Keratinocyte (primary cell): ENCODE data around the gene PAM16. TPM values are rescaled to one million over a fixed set of nuclear protein-coding genes. Genes with fewer than 3 reads are reported as not detected.

Source experiments
- DNase-seq: peaks from one replicate; pipeline ENCODE4 v3.0.0-alpha.2; 2011; ENCODE audit warnings: low read depth, missing footprints, low spot score
- FAIRE-seq: peaks from 2 replicates; lab custom pipeline; 2011; peaks lifted over from hg19 to GRCh38; lab: Jason Lieb, UNC
- H2AFZ ChIP-seq: 2 replicates; pipeline ENCODE4 v1.6.0; 2012; ENCODE audit warnings: low read length, control low read depth, inconsistent platforms; ENCODE audit not compliant: control insufficient read depth
- H3K27ac ChIP-seq: 2 replicates; pipeline ENCODE4 v1.5.1; 2011; ENCODE audit warnings: low read length; ENCODE audit not compliant: control insufficient read depth, insufficient read depth
- H3K27me3 ChIP-seq: 3 replicates; pipeline ENCODE4 v1.6.0; 2011; ENCODE audit warnings: low read length; ENCODE audit not compliant: control insufficient read depth, insufficient read depth; ENCODE audit errors: extremely low read depth
- H3K36me3 ChIP-seq, 2 experiments: 2 replicates in 1 of 2; 3 replicates in 1 of 2; pipeline ENCODE4 v1.5.1; 2011; ENCODE audit warnings: low read length in 2 of 2, mild to moderate bottlenecking in 1 of 2; ENCODE audit not compliant: control insufficient read depth in 2 of 2, insufficient read depth in 2 of 2; ENCODE audit errors: extremely low read depth in 1 of 2
- H3K4me1 ChIP-seq: 3 replicates; pipeline ENCODE4 v1.5.1; 2011; ENCODE audit warnings: low read length; ENCODE audit not compliant: control insufficient read depth, insufficient read depth; ENCODE audit errors: extremely low read depth
- H3K4me2 ChIP-seq: 3 replicates; pipeline ENCODE4 v1.6.0; 2011; ENCODE audit warnings: low read depth, low read length; ENCODE audit not compliant: control insufficient read depth, insufficient read depth; ENCODE audit errors: extremely low read depth
- H3K4me3 ChIP-seq, 3 experiments: fragments of 200-600 bp in 1 of 3; sonication (generic) in 1 of 3; 2 replicates in 2 of 3; 3 replicates in 1 of 3; pipeline ENCODE4 v1.5.1; 2011 to 2016; ENCODE audit warnings: low read length in 3 of 3, mild to moderate bottlenecking in 3 of 3, control low read depth in 2 of 3, inconsistent platforms in 1 of 3, low read depth in 1 of 3, mixed read lengths in 1 of 3, mixed run types in 1 of 3, moderate library complexity in 1 of 3; ENCODE audit not compliant: control insufficient read depth in 2 of 3, insufficient read depth in 2 of 3; ENCODE audit errors: extremely low read depth in 1 of 3
- H3K79me2 ChIP-seq: 2 replicates; pipeline ENCODE4 v1.6.0; 2012; ENCODE audit warnings: low read length; ENCODE audit not compliant: control insufficient read depth, insufficient read depth
- H3K9ac ChIP-seq: 3 replicates; pipeline ENCODE4 v1.6.0; 2011; ENCODE audit warnings: low read length; ENCODE audit not compliant: control insufficient read depth, insufficient read depth; ENCODE audit errors: extremely low read depth
- H3K9me1 ChIP-seq: 3 replicates; pipeline ENCODE4 v1.6.0; 2011; ENCODE audit warnings: low read length; ENCODE audit not compliant: control insufficient read depth, insufficient read depth; ENCODE audit errors: extremely low read depth
- H3K9me3 ChIP-seq: 2 replicates; pipeline ENCODE4 v1.5.1; 2012; ENCODE audit warnings: low read depth, low read length; ENCODE audit not compliant: control insufficient read depth
- H4K20me1 ChIP-seq: 3 replicates; pipeline ENCODE4 v1.6.0; 2011; ENCODE audit warnings: low read length; ENCODE audit not compliant: control insufficient read depth, insufficient read depth; ENCODE audit errors: extremely low read depth
- CTCF ChIP-seq, 3 experiments: IDR thresholded peaks in 1 of 3; conservative IDR thresholded peaks in 1 of 3; optimal IDR thresholded peaks in 1 of 3; 2 replicates in 2 of 3; 3 replicates in 1 of 3; pipeline versions ENCODE3 to v1.5.1; 2011; ENCODE audit warnings: low read length in 3 of 3, mild to moderate bottlenecking in 3 of 3, moderate library complexity in 2 of 3, control low read depth in 1 of 3, inconsistent platforms in 1 of 3; ENCODE audit not compliant: insufficient read depth in 2 of 3; ENCODE audit errors: extremely low read depth in 1 of 3
- EZH2 ChIP-seq: IDR thresholded peaks from one replicate; pipeline ENCODE4 v1.6.1; 2012; ENCODE audit warnings: inconsistent platforms, mild to moderate bottlenecking, low read length, moderate library complexity
- dilution Hi-C: fragments of 300-500 bp; cut with MboI; formaldehyde crosslinking; loops from one replicate; pipeline ENCODE4 v1.7.0; 2020; ENCODE audit warnings: low sequenced_read_pairs; ENCODE audit not compliant: extremely low pct_ligation_motif_present
- polyA plus RNA-seq, 5 experiments: library from polyadenylated mRNA; depleted of rRNA in 3 of 5; stranded (reverse) in 3 of 5; stranded (forward) in 1 of 5; unstranded in 1 of 5; fragments of >200 nt; gene quantifications; 1 replicate in 1 of 5; 2 replicates in 3 of 5; 3 replicates in 1 of 5; pipeline versions ENCODE4 v1.2.1 to v1.2.3, GENCODE V29; 2011 to 2012; ENCODE audit warnings: missing spikeins in 2 of 5, low read depth in 1 of 5, low replicate concordance in 1 of 5

PAM16 gene
- polyA plus RNA-seq, 1 donor (not counting 4 experiments of a cell fraction or from before 2014, with no cell fraction given), result 32.7 TPM

DNA sequence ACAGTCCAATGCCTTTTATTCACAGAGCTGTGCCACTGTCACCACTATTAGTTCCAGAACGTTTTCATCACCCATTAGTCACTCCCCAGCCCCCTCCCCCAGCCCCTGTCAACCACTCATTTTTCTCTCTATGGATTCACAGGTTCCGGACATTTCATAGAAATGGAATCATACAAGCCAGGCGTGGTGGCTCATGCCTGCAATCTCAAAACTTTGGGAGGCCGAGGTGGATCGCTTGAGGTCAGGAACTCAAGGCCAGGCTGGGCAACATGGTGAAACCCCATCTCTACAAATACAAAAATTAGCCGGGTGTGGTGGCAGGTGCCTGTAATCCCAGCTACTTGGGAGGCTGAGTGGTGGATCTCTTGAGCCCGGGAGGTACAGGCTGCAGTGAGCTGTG is 759 bp upstream of the PAM16 start:
- DNase-seq, result no peak
- H3K9me3 ChIP-seq, result no peaks in the 10 kb centered on the region
- peak overlapping the region; percentile 81 for H3K4me2 ChIP-seq
- H3K4me1 ChIP-seq, result peaks cover 13% of the 10 kb centered on the region
- H2AFZ ChIP-seq, result no peak overlapping the region
- peaks cover 36% of the 10 kb centered on the region for H3K79me2 ChIP-seq
- H3K9me1 ChIP-seq, result no peaks in the 10 kb centered on the region
- peaks cover 2% of the 10 kb centered on the region for H4K20me1 ChIP-seq
- peaks cover 0 to 12% of the 10 kb centered on the region in 2 experiments for H3K36me3 ChIP-seq
- H3K4me3 ChIP-seq, result no peak overlapping the region
- peak overlapping the region; percentile 52 for H3K27ac ChIP-seq
- dilution Hi-C loops, result no loop called here
- TF ChIP-seq CTCF (optimal IDR thresholded peaks at IDR 0.05 in 1 of 3, IDR thresholded peaks at IDR 0.05 in 1 of 3, conservative IDR thresholded peaks at IDR 0.05 in 1 of 3; ENCODE audit: extremely low read depth in 1 of 3, insufficient read depth in 2 of 3, low read length in 3 of 3) (no peak), EZH2 (no peak)
- H3K27me3 ChIP-seq, result no peaks in the 10 kb centered on the region
- FAIRE-seq, result no peak
- no peak overlapping the region for H3K9ac ChIP-seq

GRCh38 chr16:4350365-4350786 is 745 bp downstream of the PAM16 start:
- no peak for TF ChIP-seq CTCF (optimal IDR thresholded peaks at IDR 0.05 in 1 of 3, IDR thresholded peaks at IDR 0.05 in 1 of 3, conservative IDR thresholded peaks at IDR 0.05 in 1 of 3; ENCODE audit: extremely low read depth in 1 of 3, insufficient read depth in 2 of 3, low read length in 3 of 3)
- no peak for TF ChIP-seq EZH2
- Histone ChIP-seq H2AFZ (peak overlapping the region; percentile 43), H3K4me2 (peak overlapping the region; percentile 70), H3K9me3 (no peaks in the 10 kb centered on the region), H3K36me3 (peaks cover 3 to 11% of the 10 kb centered on the region in 2 experiments), H3K9me1 (no peaks in the 10 kb centered on the region), H3K79me2 (peaks cover 48% of the 10 kb centered on the region), H3K9ac (peak overlapping the region; percentile 86), H3K27me3 (no peaks in the 10 kb centered on the region), H3K4me1 (peaks cover 13% of the 10 kb centered on the region), H3K27ac (peak overlapping the region; percentile 58), H4K20me1 (peaks cover 8% of the 10 kb centered on the region), H3K4me3 (peak overlapping the region; percentile 61 to 80 (median 74))
- dilution Hi-C loops, result no loop called here
- DNase-seq (no peak), FAIRE-seq (no peak)
